ENCODE measurements around the gene PDGFD. TPM values are rescaled to one million over a fixed set of nuclear protein-coding genes. Genes with fewer than 3 reads are reported as not detected.

The PDGFD gene
- 14.4 and 15.8 TPM in 2 replicates for total RNA-seq (2014; rRNA removed; shearing (Covaris generic))

GRCh38 chr11:104164028-104164520 is at the start of gene PDGFD:
PDGFD (minus strand) TSS chr11:104164147.
- DNase-seq (ENCODE audit: low spot score) = peak; percentile 52

GRCh38 chr11:104206936-104207335 is 43.0 kb upstream of the PDGFD start:
- no peak for DNase-seq (ENCODE audit: low spot score)

- no peak for DNase-seq (ENCODE audit: low spot score)
Observed at GRCh38 chr11:104205838-104206237, 41.9 kb upstream of the PDGFD start.

GRCh38 chr11:104200688-104201087 is 36.7 kb upstream of the PDGFD start:
- DNase-seq (ENCODE audit: low spot score) = no peak

GRCh38 chr11:104199053-104199452 is 35.1 kb upstream of the PDGFD start:
- no peak for DNase-seq (ENCODE audit: low spot score)

GRCh38 chr11:104198576-104198975 is 34.6 kb upstream of the PDGFD start:
- DNase-seq (ENCODE audit: low spot score) = no peak

- no peak for DNase-seq (ENCODE audit: low spot score)
Observed at GRCh38 chr11:104191124-104191523, 27.2 kb upstream of the PDGFD start.

- DNase-seq (ENCODE audit: low spot score) = no peak
Observed at GRCh38 chr11:104183593-104183992, 19.6 kb upstream of the PDGFD start.

- DNase-seq (ENCODE audit: low spot score) = no peak
Observed at GRCh38 chr11:104175769-104176168, 11.8 kb upstream of the PDGFD start.

- no peak for DNase-seq (ENCODE audit: low spot score)
Observed at GRCh38 chr11:104169091-104169490, 5.1 kb upstream of the PDGFD start.

- no peak for DNase-seq (ENCODE audit: low spot score)
Observed at GRCh38 chr11:104165014-104165413, 1.1 kb upstream of the PDGFD start.

- peak; percentile 20 for DNase-seq (ENCODE audit: low spot score)
Observed at GRCh38 chr11:104163100-104164027, 583 bp downstream of the PDGFD start.

GRCh38 chr11:104161751-104162450 is 2.0 kb downstream of the PDGFD start:
- no peak for DNase-seq (ENCODE audit: low spot score)

- no peak for DNase-seq (ENCODE audit: low spot score)
Observed at GRCh38 chr11:104159356-104159755, 4.6 kb downstream of the PDGFD start.

GRCh38 chr11:104155375-104155774 is 8.6 kb downstream of the PDGFD start:
- DNase-seq (ENCODE audit: low spot score) = no peak

- no peak for DNase-seq (ENCODE audit: low spot score)
Observed at GRCh38 chr11:104154296-104154695, 9.7 kb downstream of the PDGFD start.

- DNase-seq (ENCODE audit: low spot score) = no peak
Observed at GRCh38 chr11:104152941-104153505, 10.9 kb downstream of the PDGFD start.

- DNase-seq (ENCODE audit: low spot score) = no peak
Observed at GRCh38 chr11:104151404-104152204, 12.3 kb downstream of the PDGFD start.

- no peak for DNase-seq (ENCODE audit: low spot score)
Observed at GRCh38 chr11:104148706-104149105, 15.2 kb downstream of the PDGFD start.

- no peak for DNase-seq (ENCODE audit: low spot score)
Observed at GRCh38 chr11:104148074-104148473, 15.9 kb downstream of the PDGFD start.

- no peak for DNase-seq (ENCODE audit: low spot score)
Observed at GRCh38 chr11:104146943-104147342, 17.0 kb downstream of the PDGFD start.

GRCh38 chr11:104146421-104146820 is 17.5 kb downstream of the PDGFD start:
- DNase-seq (ENCODE audit: low spot score) = no peak

Measured in A172 (cell line).